K562 (cell line): ENCODE measurements around the gene SLC1A5. TPM values are rescaled to one million over a fixed set of nuclear protein-coding genes. Genes with fewer than 3 reads are reported as not detected.
A peak's percentile ranks its signal among the peaks of the same experiment; 100 is the strongest.

Experiments used
- ATAC-seq: fragments of 200-7000 bp; cut with Tn5 transposase; 3 replicates; pipeline ENCODE4 v1.9.1; 2020; ENCODE audit warnings: moderate library complexity
- BruUV-seq: library from RNA; stranded (reverse); fragments of 400-500 nt; replicated peaks from 2 replicates; lab custom pipeline; 2021; lab: Mats Ljungman, UMichigan
- CTCF ChIA-PET: fragments of 300-600 bp; formaldehyde crosslinking; extraction: SDS; loops from one replicate; lab custom pipeline; 2021; ENCODE audit warnings: low intra/inter-chr PET ratio; lab: Yijun Ruan, JAX
- POLR2A ChIA-PET: fragments of 300-600, 350-650 bp; sonication (Branson Sonifier 250); formaldehyde crosslinking; extraction: SDS; loops from one replicate; lab custom pipeline; 2021; ENCODE audit warnings: antibody characterized with exemption, inconsistent platforms; lab: Yijun Ruan, JAX
- DNase-seq, 4 experiments: peaks; one replicate each; pipeline versions ENCODE4 v3.0.0 to v3.0.0-alpha.2; 2011 to 2018; ENCODE audit warnings: low spot score in 3 of 4, mixed read lengths in 3 of 4; ENCODE audit errors: extremely low read depth in 1 of 4
- FAIRE-seq: peaks from 2 replicates; lab custom pipeline; 2011; peaks lifted over from hg19 to GRCh38; lab: Jason Lieb, UNC
- H2AFZ ChIP-seq: 2 replicates; pipeline ENCODE4 v1.6.0; 2011; ENCODE audit warnings: low read depth, low read length, control low read depth, inconsistent platforms
- H3K27ac ChIP-seq: fragments of 200-600 bp; 3 replicates; pipeline ENCODE4 v1.8.0; 2011; ENCODE audit warnings: low read depth, mild to moderate bottlenecking, control low read depth, inconsistent platforms, low read length, moderate library complexity, mixed read lengths; ENCODE audit errors: extremely low read depth
- H3K27me3 ChIP-seq, 2 experiments: fragments of 300-600 bp in 1 of 2; 2 replicates in 1 of 2; 3 replicates in 1 of 2; pipeline versions ENCODE4 v1.6.0 to v1.8.0; 2011; ENCODE audit warnings: inconsistent platforms in 2 of 2, low read length in 2 of 2, mild to moderate bottlenecking in 1 of 2, mixed read lengths in 1 of 2, moderate library complexity in 1 of 2; ENCODE audit not compliant: control insufficient read depth in 2 of 2, insufficient read depth in 2 of 2
- H3K36me3 ChIP-seq: fragments of 300-600 bp; 3 replicates; pipeline ENCODE4 v1.8.0; 2011; ENCODE audit warnings: mild to moderate bottlenecking, low read length, inconsistent platforms; ENCODE audit not compliant: control insufficient read depth, insufficient read depth
- H3K4me1 ChIP-seq, 2 experiments: fragments of 200-600 bp in 1 of 2; replicated peaks in 1 of 2; 2 replicates in 1 of 2; 3 replicates in 1 of 2; pipeline versions ENCODE4 v1.5.1 to v1.8.0; 2011; ENCODE audit warnings: inconsistent platforms in 2 of 2, low read length in 2 of 2, mild to moderate bottlenecking in 1 of 2, mixed read lengths in 1 of 2, moderate library complexity in 1 of 2; ENCODE audit not compliant: control insufficient read depth in 2 of 2, insufficient read depth in 2 of 2
- H3K4me2 ChIP-seq: 2 replicates; pipeline ENCODE4 v1.6.1; 2011; ENCODE audit warnings: low read length, control low read depth, inconsistent platforms, mixed read lengths; ENCODE audit not compliant: insufficient read depth
- H3K4me3 ChIP-seq: fragments of 200-600 bp; sonication (generic), shearing (Covaris generic); 2 replicates; pipeline ENCODE4 v1.5.1; 2016; ENCODE audit warnings: control low read depth, inconsistent platforms
- H3K79me2 ChIP-seq: fragments of 200-600 bp; 3 replicates; pipeline ENCODE4 v1.8.0; 2011; ENCODE audit warnings: low read length, inconsistent platforms; ENCODE audit not compliant: control insufficient read depth, insufficient read depth
- H3K9ac ChIP-seq, 2 experiments: 2 replicates each; pipeline versions ENCODE4 v1.6.0 to v1.6.1; 2011; ENCODE audit warnings: low read depth in 2 of 2, low read length in 2 of 2, control low read depth in 1 of 2, inconsistent platforms in 1 of 2, mild to moderate bottlenecking in 1 of 2, mixed read lengths in 1 of 2; ENCODE audit not compliant: insufficient read depth in 1 of 2
- H3K9me1 ChIP-seq: one replicate; pipeline ENCODE4 v1.6.0; 2011; ENCODE audit warnings: inconsistent platforms, mild to moderate bottlenecking, low read length, moderate library complexity; ENCODE audit not compliant: control insufficient read depth, insufficient read depth
- H3K9me3 ChIP-seq: replicated peaks from 2 replicates; pipeline ENCODE4 v1.5.1; 2011; ENCODE audit warnings: low read depth, low read length, inconsistent platforms; ENCODE audit not compliant: control insufficient read depth, insufficient read depth
- H4K20me1 ChIP-seq: replicated peaks from 2 replicates; pipeline ENCODE4 v1.6.1; 2011; ENCODE audit warnings: low read length, inconsistent platforms, mixed read lengths; ENCODE audit not compliant: control insufficient read depth, insufficient read depth
- ATF4 ChIP-seq: fragments of 450-650 bp; formaldehyde crosslinking; IDR thresholded peaks from 2 replicates; pipeline ENCODE4 v1.4.0; 2022; ENCODE audit warnings: mild to moderate bottlenecking, moderate library complexity
- DIDO1 ChIP-seq: fragments of 450-650 bp; IDR thresholded peaks from 2 replicates; pipeline ENCODE4 v1.6.1; 2016; ENCODE audit warnings: low read depth, missing biosample characterization, missing genetic modification characterization
- ELF1 ChIP-seq: fragments of 200-800 bp; sonication (Bioruptor generic); IDR thresholded peaks from 2 replicates; pipeline ENCODE4 v1.6.1; 2016; ENCODE audit warnings: missing genetic modification characterization, missing compliant biosample characterization
- GABPB1 ChIP-seq: sonication (generic); formaldehyde crosslinking; IDR thresholded peaks from 2 replicates; pipeline ENCODE4 v1.8.0; 2022; ENCODE audit warnings: mild to moderate bottlenecking, missing genetic modification reagents
- GATA2 ChIP-seq: sonication (generic); formaldehyde crosslinking; IDR thresholded peaks from 2 replicates; pipeline ENCODE4 v1.4.0; 2020; ENCODE audit warnings: mild to moderate bottlenecking, missing genetic modification reagents
- HBP1 ChIP-seq: fragments of 450-650 bp; formaldehyde crosslinking; IDR thresholded peaks from 2 replicates; pipeline ENCODE4 v1.4.0; 2022; ENCODE audit warnings: missing genetic modification characterization
- HDAC3 ChIP-seq: fragments of 450-650 bp; IDR thresholded peaks from 2 replicates; pipeline ENCODE4 v1.6.1; 2018; ENCODE audit warnings: borderline replicate concordance, mild to moderate bottlenecking, moderate library complexity; ENCODE audit not compliant: partially characterized antibody
- MITF ChIP-seq: IDR thresholded peaks from 2 replicates; pipeline ENCODE4 v1.6.1; 2014; ENCODE audit warnings: antibody characterized with exemption
- PKNOX1 ChIP-seq: fragments of 450-650 bp; IDR thresholded peaks from 2 replicates; pipeline ENCODE4 v1.6.1; 2016
- POLR2A ChIP-seq: fragments of 450-650 bp; conservative IDR thresholded peaks from 2 replicates; pipeline ENCODE4 v1.6.1; 2016
- SMAD2 ChIP-seq: fragments of 150-350 bp; IDR thresholded peaks from 2 replicates; pipeline ENCODE4 v1.6.1; 2014; ENCODE audit warnings: low read depth, mild to moderate bottlenecking, low read length
- TCF3 ChIP-seq: sonication (generic); formaldehyde crosslinking; IDR thresholded peaks from 2 replicates; pipeline ENCODE4 v1.4.0; 2020; ENCODE audit warnings: mild to moderate bottlenecking, missing genetic modification reagents
- USF1 ChIP-seq: sonication (generic); formaldehyde crosslinking; IDR thresholded peaks from 2 replicates; pipeline ENCODE4 v1.9.0; 2022; ENCODE audit warnings: mild to moderate bottlenecking, missing genetic modification reagents
- WGBS: fragments of 100-300 bp; shearing (Covaris generic); methylation state at CpG from one replicate; pipeline ENCODE4 v1.1.6; 2016; ENCODE audit warnings: low coverage, mixed read lengths; ENCODE audit not compliant: insufficient coverage; ENCODE audit errors: missing lambda C conversion rate; 5-methylcytosine and 5-hydroxymethylcytosine counted together
- in situ Hi-C: fragments of 300-500 bp; cut with MboI; formaldehyde crosslinking; loops from 4 replicates; pipeline ENCODE4 v1.15.0; 2018; ENCODE audit warnings: inconsistent platforms, mixed read lengths
- intact Hi-C: fragments of 100-400 bp; cut with micrococcal nuclease; formaldehyde crosslinking; loops from 2 replicates; pipeline ENCODE4 v1.14.2; 2022
- polyA plus RNA-seq, 8 experiments: library from polyadenylated mRNA; depleted of rRNA in 4 of 8; stranded (reverse) in 5 of 8; unstranded in 3 of 8; fragments of >200 nt; fragmentation: Nextera tagmentation in 2 of 8; fragmentation: Illumina TruSeq in 1 of 8; extraction: Ambion mirVana in 2 of 8; extraction: Trizol in 1 of 8; gene quantifications; 2 replicates each; pipeline versions ENCODE4 v1.2.1 to v1.2.3, GENCODE V29; 2011 to 2014; ENCODE audit warnings: inconsistent platforms in 1 of 8, missing spikeins in 1 of 8
- total RNA-seq, 7 experiments: library from RNA; depleted of rRNA in 6 of 7; stranded (reverse); fragments of >200 nt in 6 of 7; fragmentation: Illumina TruSeq in 2 of 7; extraction: Trizol in 2 of 7; gene quantifications; 2 replicates each; pipeline versions ENCODE4 v1.2.1 to v1.2.3, GENCODE V29; 2011 to 2021; ENCODE audit warnings: low replicate concordance in 1 of 7

SLC1A5 gene
- total and polyA plus RNA-seq, 9 of the 15 experiments (the other 6 are each of a cell fraction or from before 2014, with no cell fraction given) = 31.2 to 417 (median 134) TPM

GRCh38 chr19:46776927-46777911, 11.2 kb downstream of the SLC1A5 start:
- Histone ChIP-seq H3K9ac (peak overlapping the region in 1 of 2 experiments; percentile 31; a peak in 1 of 4 replicates), H3K79me2 (peaks cover 23% of the 10 kb centered on the region), H3K36me3 (peaks cover 73% of the 10 kb centered on the region), H2AFZ (no peak overlapping the region), H3K4me1 (peaks cover 0 to 16% of the 10 kb centered on the region in 2 experiments; a peak in 3 of 5 replicates), H3K27ac (no peak overlapping the region), H3K4me2 (no peak overlapping the region), H3K4me3 (no peak overlapping the region), H3K9me1 (no peaks in the 10 kb centered on the region), H3K27me3 (no peaks in the 10 kb centered on the region), H3K9me3 (no peaks in the 10 kb centered on the region), H4K20me1 (peaks cover 35% of the 10 kb centered on the region)
- DNase-seq (peak; percentile 68 to 88 (median 84)), ATAC-seq (peak; percentile 55), FAIRE-seq (no peak)
- 89% methylated on average over 24 of the region's 33 CpGs for WGBS
- ChIA-PET POLR2A (interaction anchor here (0.6 to 3.7 kb wide), 13 partner anchors 8 to 979 kb away, joined by 3 to 17 read pairs (median 5); partner anchors contain the start of genes SAE1 and SLC1A5), CTCF (no interaction called here)
- in situ Hi-C loops = no loop called here
- BruUV-seq = no TSS peak
- intact Hi-C loops = no loop called here
- no peak for TF ChIP-seq GATA2 (CRISPR knock-in tag)
- peak; percentile 65; the same call in 1 of the 2 replicates for TF ChIP-seq HBP1 (CRISPR knock-in tag)
- no peak for TF ChIP-seq PKNOX1
- no peak for TF ChIP-seq ELF1 (tag)
- TF ChIP-seq MITF = no peak
- no peak for TF ChIP-seq SMAD2
- 0 out of 2 replicates have a peak, but pooled peaks have one; percentile 27 for TF ChIP-seq GABPB1 (CRISPR knock-in tag)
- no peak for TF ChIP-seq ATF4 (CRISPR knock-in tag)
- TF ChIP-seq DIDO1 = no peak
- TF ChIP-seq POLR2A = peak; percentile 58
- no peak for TF ChIP-seq USF1
- TF ChIP-seq HDAC3 = no peak
- no peak for TF ChIP-seq TCF3 (CRISPR knock-in tag)
